CD4-positive, alpha-beta T cell (primary cell): Measurements from ENCODE around the gene ITGA2B. TPM values are rescaled to one million over a fixed set of nuclear protein-coding genes. Genes with fewer than 3 reads are reported as not detected.

Experiments used
- ATAC-seq: fragments of 200-7000 bp; cut with Tn5 transposase; one replicate; pipeline ENCODE4 v1.10.0; 2022; ENCODE audit warnings: mild to moderate bottlenecking; ENCODE audit not compliant: poor library complexity
- CTCF ChIA-PET: fragments of 350-600 bp; sonication (Branson Sonifier 250); formaldehyde crosslinking; loops from one replicate; lab custom pipeline; 2021; ENCODE audit warnings: antibody characterized with exemption, inconsistent platforms; lab: Charles Lee
- POLR2A ChIA-PET: fragments of 350-600 bp; sonication (Branson Sonifier 250); formaldehyde crosslinking; loops from one replicate; lab custom pipeline; 2021; ENCODE audit warnings: antibody characterized with exemption, inconsistent platforms; lab: Charles Lee
- DNase-seq, 14 experiments: peaks; one replicate each; pipeline ENCODE4 v3.0.0-alpha.2; 2013 to 2020; ENCODE audit warnings: mixed read lengths in 2 of 14
- H3K27ac ChIP-seq, 2 donors: one replicate each; pipeline versions ENCODE4 v1.5.1 to v1.7.0; 2013; ENCODE audit warnings: low read length in 2 of 2, low read depth in 1 of 2, mild to moderate bottlenecking in 1 of 2
- H3K27me3 ChIP-seq, 2 experiments: 1 replicate in 1 of 2; 2 replicates in 1 of 2; pipeline versions ENCODE4 v1.6.1 to v1.7.0; 2013; ENCODE audit warnings: low read length in 2 of 2, control low read depth in 1 of 2, mild to moderate bottlenecking in 1 of 2, moderate library complexity in 1 of 2; ENCODE audit not compliant: insufficient read depth in 2 of 2, control insufficient read depth in 1 of 2
- H3K36me3 ChIP-seq: one replicate; pipeline ENCODE4 v1.6.1; 2013; ENCODE audit warnings: low read length, control low read depth; ENCODE audit not compliant: insufficient read depth
- H3K4me1 ChIP-seq: one replicate; pipeline ENCODE4 v1.6.1; 2013; ENCODE audit warnings: low read length, control low read depth; ENCODE audit not compliant: insufficient read depth
- H3K4me3 ChIP-seq: one replicate; pipeline ENCODE4 v1.5.1; 2013; ENCODE audit warnings: mild to moderate bottlenecking, low read length, moderate library complexity
- H3K9me3 ChIP-seq, 2 experiments: 1 replicate in 1 of 2; 2 replicates in 1 of 2; pipeline versions ENCODE4 v1.6.1 to v1.7.0; 2013; ENCODE audit warnings: low read length in 2 of 2, mild to moderate bottlenecking in 2 of 2, control low read depth in 1 of 2, moderate library complexity in 1 of 2; ENCODE audit not compliant: control insufficient read depth in 1 of 2, insufficient read depth in 1 of 2
- H3K27ac Mint-ChIP-seq: one replicate; pipeline ENCODE4 v1.8.0; 2020; ENCODE audit warnings: mixed read lengths
- H3K27me3 Mint-ChIP-seq: one replicate; pipeline ENCODE4 v1.8.0; 2021; ENCODE audit warnings: mixed read lengths
- H3K36me3 Mint-ChIP-seq: one replicate; pipeline ENCODE4 v1.8.0; 2021; ENCODE audit warnings: low read depth, mixed read lengths
- H3K4me1 Mint-ChIP-seq: one replicate; pipeline ENCODE4 v1.8.0; 2021; ENCODE audit warnings: low read depth, mixed read lengths
- H3K4me3 Mint-ChIP-seq: one replicate; pipeline ENCODE4 v1.8.0; 2020; ENCODE audit warnings: mild to moderate bottlenecking, mixed read lengths
- H3K9me3 Mint-ChIP-seq: one replicate; pipeline ENCODE4 v1.8.0; 2020; ENCODE audit warnings: mixed read lengths
- intact Hi-C, 2 experiments: fragments of 100-400 bp; cut with DNase I in 1 of 2; cut with micrococcal nuclease in 1 of 2; formaldehyde crosslinking; loops; one replicate each; pipeline versions ENCODE4 v1.15.1 to v1.9.0; 2023 to 2025; cut with DNase I, micrococcal nuclease
- total RNA-seq, 174 experiments: library from RNA in 2 of 174; stranded (reverse) in 2 of 174; gene quantifications; one replicate each; pipeline ENCODE4 v1.2.3 and lab custom pipeline; 2021 to 2026
- TF ChIP-seq, protein P1 (sequence below): fragments of 200-600 bp; IDR thresholded peaks from one replicate; pipeline ENCODE4 v1.8.0; 2022; ENCODE audit warnings: antibody characterized with exemption, mild to moderate bottlenecking

The ITGA2B gene
- total RNA-seq, 2 experiments from 2014 or later = 0.85 to 0.87 TPM

- peaks cover 68% of the 10 kb centered on the region for H3K36me3 Mint-ChIP-seq
- H3K27ac ChIP-seq = no peak overlapping the region
Measured at GRCh38 chr17:44417553-44417952, 28.1 kb upstream of the ITGA2B start.

GRCh38 chr17:44416558-44417289 lies 27.3 kb upstream of the ITGA2B start:
- TF ChIP-seq, protein P1, sequence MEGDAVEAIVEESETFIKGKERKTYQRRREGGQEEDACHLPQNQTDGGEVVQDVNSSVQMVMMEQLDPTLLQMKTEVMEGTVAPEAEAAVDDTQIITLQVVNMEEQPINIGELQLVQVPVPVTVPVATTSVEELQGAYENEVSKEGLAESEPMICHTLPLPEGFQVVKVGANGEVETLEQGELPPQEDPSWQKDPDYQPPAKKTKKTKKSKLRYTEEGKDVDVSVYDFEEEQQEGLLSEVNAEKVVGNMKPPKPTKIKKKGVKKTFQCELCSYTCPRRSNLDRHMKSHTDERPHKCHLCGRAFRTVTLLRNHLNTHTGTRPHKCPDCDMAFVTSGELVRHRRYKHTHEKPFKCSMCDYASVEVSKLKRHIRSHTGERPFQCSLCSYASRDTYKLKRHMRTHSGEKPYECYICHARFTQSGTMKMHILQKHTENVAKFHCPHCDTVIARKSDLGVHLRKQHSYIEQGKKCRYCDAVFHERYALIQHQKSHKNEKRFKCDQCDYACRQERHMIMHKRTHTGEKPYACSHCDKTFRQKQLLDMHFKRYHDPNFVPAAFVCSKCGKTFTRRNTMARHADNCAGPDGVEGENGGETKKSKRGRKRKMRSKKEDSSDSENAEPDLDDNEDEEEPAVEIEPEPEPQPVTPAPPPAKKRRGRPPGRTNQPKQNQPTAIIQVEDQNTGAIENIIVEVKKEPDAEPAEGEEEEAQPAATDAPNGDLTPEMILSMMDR = no peak
- H3K4me3 Mint-ChIP-seq = no peak overlapping the region
- intact Hi-C loops = no loop called here
- peaks cover 4% of the 10 kb centered on the region for H3K4me1 Mint-ChIP-seq
- Histone ChIP-seq H3K27ac (no peak overlapping the region), H3K36me3 (peaks cover 28% of the 10 kb centered on the region), H3K4me1 (no peaks in the 10 kb centered on the region), H3K27me3 (no peaks in the 10 kb centered on the region), H3K4me3 (no peak overlapping the region), H3K9me3 (no peaks in the 10 kb centered on the region)
- ChIA-PET POLR2A (interaction anchor here (0.7 kb wide), 1 partner anchor 17 kb away, joined by 4 read pairs; no protein-coding TSS in a partner anchor), CTCF (no interaction called here)
- no peak for ATAC-seq
- H3K9me3 Mint-ChIP-seq = no peaks in the 10 kb centered on the region
- no peak overlapping the region for H3K27ac Mint-ChIP-seq
- peaks cover 69% of the 10 kb centered on the region for H3K36me3 Mint-ChIP-seq
- no peak for DNase-seq
- no peaks in the 10 kb centered on the region for H3K27me3 Mint-ChIP-seq

More at GRCh38 chr17:44417553-44417952, 28.1 kb upstream of the ITGA2B start:
- H3K27me3 ChIP-seq = no peaks in the 10 kb centered on the region
- Mint-ChIP-seq H3K4me3 (no peak overlapping the region), H3K4me1 (peaks cover 4% of the 10 kb centered on the region), H3K27ac (no peak overlapping the region), H3K9me3 (no peaks in the 10 kb centered on the region), H3K27me3 (no peaks in the 10 kb centered on the region)
- POLR2A ChIA-PET = no interaction called here
- ATAC-seq (no peak), DNase-seq (no peak)
- CTCF ChIA-PET = no interaction called here
- no peak overlapping the region for H3K4me3 ChIP-seq
- TF ChIP-seq, protein P1 = no peak
- intact Hi-C loops = no loop called here
- H3K36me3 ChIP-seq = peaks cover 32% of the 10 kb centered on the region
- H3K4me1 ChIP-seq = no peaks in the 10 kb centered on the region
- H3K9me3 ChIP-seq = no peaks in the 10 kb centered on the region

- DNase-seq = no peak
- intact Hi-C loops = no loop called here
- CTCF ChIA-PET = no interaction called here
- Mint-ChIP-seq H3K4me1 (no peaks in the 10 kb centered on the region), H3K27ac (no peak overlapping the region), H3K4me3 (no peak overlapping the region), H3K9me3 (no peaks in the 10 kb centered on the region), H3K27me3 (no peaks in the 10 kb centered on the region), H3K36me3 (peaks cover 68% of the 10 kb centered on the region)
- Histone ChIP-seq H3K27me3 (no peaks in the 10 kb centered on the region), H3K4me1 (no peaks in the 10 kb centered on the region), H3K4me3 (no peak overlapping the region), H3K27ac (no peak overlapping the region), H3K9me3 (no peaks in the 10 kb centered on the region), H3K36me3 (peaks cover 28% of the 10 kb centered on the region)
- POLR2A ChIA-PET = no interaction called here
- TF ChIP-seq, protein P1 = no peak
- ATAC-seq = no peak
Measured at GRCh38 chr17:44414394-44415155, 25.1 kb upstream of the ITGA2B start.
